ENCODE results near the gene TBC1D8.

TBC1D8 gene

GRCh38 chr2:101135412-101136296 lies 15.5 kb downstream of the TBC1D8 start:
- DNase-seq (ENCODE audit: low spot score), result no peak

- no peak for DNase-seq (ENCODE audit: low spot score)
These were observed 17.6 kb downstream of the TBC1D8 start for GRCh38 chr2:101133492-101134100.

- no peak for DNase-seq (ENCODE audit: low spot score)
These were observed 19.0 kb downstream of the TBC1D8 start for GRCh38 chr2:101132202-101132601.

GRCh38 chr2:101130081-101130480 lies 21.1 kb downstream of the TBC1D8 start:
- DNase-seq (ENCODE audit: low spot score), result no peak

GRCh38 chr2:101127319-101128056 lies 23.7 kb downstream of the TBC1D8 start:
- DNase-seq (ENCODE audit: low spot score), result no peak

GRCh38 chr2:101125808-101126207 lies 25.4 kb downstream of the TBC1D8 start:
- no peak for DNase-seq (ENCODE audit: low spot score)

GRCh38 chr2:101125374-101125773 lies 25.8 kb downstream of the TBC1D8 start:
- no peak for DNase-seq (ENCODE audit: low spot score)

GRCh38 chr2:101124643-101125366 lies 26.4 kb downstream of the TBC1D8 start:
- DNase-seq (ENCODE audit: low spot score), result no peak

GRCh38 chr2:101123795-101124471 lies 27.2 kb downstream of the TBC1D8 start:
- DNase-seq (ENCODE audit: low spot score), result no peak

- no peak for DNase-seq (ENCODE audit: low spot score)
These were observed 30.0 kb downstream of the TBC1D8 start for GRCh38 chr2:101121174-101121573.

GRCh38 chr2:101120124-101120996 lies 30.8 kb downstream of the TBC1D8 start:
- DNase-seq (ENCODE audit: low spot score), result no peak

GRCh38 chr2:101119431-101119830 lies 31.8 kb downstream of the TBC1D8 start:
- no peak for DNase-seq (ENCODE audit: low spot score)

- no peak for DNase-seq (ENCODE audit: low spot score)
These were observed 34.2 kb downstream of the TBC1D8 start for GRCh38 chr2:101116841-101117552.

- DNase-seq (ENCODE audit: low spot score), result no peak
These were observed 34.8 kb downstream of the TBC1D8 start for GRCh38 chr2:101116348-101116747.

GRCh38 chr2:101115664-101116063 lies 35.5 kb downstream of the TBC1D8 start:
- no peak for DNase-seq (ENCODE audit: low spot score)

GRCh38 chr2:101114815-101115214 lies 36.4 kb downstream of the TBC1D8 start:
- no peak for DNase-seq (ENCODE audit: low spot score)

GRCh38 chr2:101114268-101114783 lies 36.9 kb downstream of the TBC1D8 start:
- no peak for DNase-seq (ENCODE audit: low spot score)

GRCh38 chr2:101113441-101114267 lies 37.5 kb downstream of the TBC1D8 start:
- DNase-seq (ENCODE audit: low spot score), result no peak

- no peak for DNase-seq (ENCODE audit: low spot score)
These were observed 38.4 kb downstream of the TBC1D8 start for GRCh38 chr2:101112772-101113157.

Data from germinal center (tissue), 1 donor.